ENCODE data around the gene KRTAP10-4. TPM values are rescaled to one million over a fixed set of nuclear protein-coding genes. Genes with fewer than 3 reads are reported as not detected.
A peak's percentile ranks its signal among the peaks of the same experiment; 100 is the strongest.

KRTAP10-4 gene
- total and polyA plus RNA-seq, 2 experiments from 2014 or later: not detected

GRCh38 chr21:44533121-44533890 is 40.2 kb upstream of the KRTAP10-4 start:
- Histone ChIP-seq H4K20me1 (replicated peaks; ENCODE audit: insufficient read depth) (no peaks in the 10 kb centered on the region), H3F3A (replicated peaks; ENCODE audit: low read depth) (no peaks in the 10 kb centered on the region), H3K79me2 (replicated peaks; ENCODE audit: insufficient read depth) (no peaks in the 10 kb centered on the region), H3K27me3 (ENCODE audit: insufficient read depth) (no peaks in the 10 kb centered on the region), H3K27ac (ENCODE audit: low read depth) (no peak overlapping the region), H3K9me2 (ENCODE audit: insufficient read depth) (no peaks in the 10 kb centered on the region), H3K4me1 (ENCODE audit: insufficient read depth) (no peaks in the 10 kb centered on the region), H3K4me3 (no peak overlapping the region), H3K36me3 (ENCODE audit: insufficient read depth) (no peaks in the 10 kb centered on the region), H2AFZ (no peak overlapping the region), H3K4me2 (no peak overlapping the region)
- DNase-seq (ENCODE audit: low spot score): no peak
- peak; percentile 19 for ATAC-seq
- H3K36me3 Mint-ChIP-seq (ENCODE audit: low read depth): no peaks in the 10 kb centered on the region
- peaks cover 6% of the 10 kb centered on the region for H3K27me3 Mint-ChIP-seq (ENCODE audit: insufficient read depth, low read depth, poor library complexity)
- no peak overlapping the region; the same call in 1 of the 2 replicates for H3K27ac Mint-ChIP-seq
- H3K9me3 Mint-ChIP-seq: peaks cover 4% of the 10 kb centered on the region; the same call in 1 of the 3 replicates
- no peak for TF ChIP-seq CREB1 (CRISPR knock-in tag; IDR thresholded peaks at IDR 0.05; ENCODE audit: low read depth)
- TF ChIP-seq REST (IDR thresholded peaks at IDR 0.05; ENCODE audit: unreplicated experiment): no peak
- TF ChIP-seq STAT1 (IDR thresholded peaks at IDR 0.05; ENCODE audit: unreplicated experiment): no peak
- TF ChIP-seq, protein P1, sequence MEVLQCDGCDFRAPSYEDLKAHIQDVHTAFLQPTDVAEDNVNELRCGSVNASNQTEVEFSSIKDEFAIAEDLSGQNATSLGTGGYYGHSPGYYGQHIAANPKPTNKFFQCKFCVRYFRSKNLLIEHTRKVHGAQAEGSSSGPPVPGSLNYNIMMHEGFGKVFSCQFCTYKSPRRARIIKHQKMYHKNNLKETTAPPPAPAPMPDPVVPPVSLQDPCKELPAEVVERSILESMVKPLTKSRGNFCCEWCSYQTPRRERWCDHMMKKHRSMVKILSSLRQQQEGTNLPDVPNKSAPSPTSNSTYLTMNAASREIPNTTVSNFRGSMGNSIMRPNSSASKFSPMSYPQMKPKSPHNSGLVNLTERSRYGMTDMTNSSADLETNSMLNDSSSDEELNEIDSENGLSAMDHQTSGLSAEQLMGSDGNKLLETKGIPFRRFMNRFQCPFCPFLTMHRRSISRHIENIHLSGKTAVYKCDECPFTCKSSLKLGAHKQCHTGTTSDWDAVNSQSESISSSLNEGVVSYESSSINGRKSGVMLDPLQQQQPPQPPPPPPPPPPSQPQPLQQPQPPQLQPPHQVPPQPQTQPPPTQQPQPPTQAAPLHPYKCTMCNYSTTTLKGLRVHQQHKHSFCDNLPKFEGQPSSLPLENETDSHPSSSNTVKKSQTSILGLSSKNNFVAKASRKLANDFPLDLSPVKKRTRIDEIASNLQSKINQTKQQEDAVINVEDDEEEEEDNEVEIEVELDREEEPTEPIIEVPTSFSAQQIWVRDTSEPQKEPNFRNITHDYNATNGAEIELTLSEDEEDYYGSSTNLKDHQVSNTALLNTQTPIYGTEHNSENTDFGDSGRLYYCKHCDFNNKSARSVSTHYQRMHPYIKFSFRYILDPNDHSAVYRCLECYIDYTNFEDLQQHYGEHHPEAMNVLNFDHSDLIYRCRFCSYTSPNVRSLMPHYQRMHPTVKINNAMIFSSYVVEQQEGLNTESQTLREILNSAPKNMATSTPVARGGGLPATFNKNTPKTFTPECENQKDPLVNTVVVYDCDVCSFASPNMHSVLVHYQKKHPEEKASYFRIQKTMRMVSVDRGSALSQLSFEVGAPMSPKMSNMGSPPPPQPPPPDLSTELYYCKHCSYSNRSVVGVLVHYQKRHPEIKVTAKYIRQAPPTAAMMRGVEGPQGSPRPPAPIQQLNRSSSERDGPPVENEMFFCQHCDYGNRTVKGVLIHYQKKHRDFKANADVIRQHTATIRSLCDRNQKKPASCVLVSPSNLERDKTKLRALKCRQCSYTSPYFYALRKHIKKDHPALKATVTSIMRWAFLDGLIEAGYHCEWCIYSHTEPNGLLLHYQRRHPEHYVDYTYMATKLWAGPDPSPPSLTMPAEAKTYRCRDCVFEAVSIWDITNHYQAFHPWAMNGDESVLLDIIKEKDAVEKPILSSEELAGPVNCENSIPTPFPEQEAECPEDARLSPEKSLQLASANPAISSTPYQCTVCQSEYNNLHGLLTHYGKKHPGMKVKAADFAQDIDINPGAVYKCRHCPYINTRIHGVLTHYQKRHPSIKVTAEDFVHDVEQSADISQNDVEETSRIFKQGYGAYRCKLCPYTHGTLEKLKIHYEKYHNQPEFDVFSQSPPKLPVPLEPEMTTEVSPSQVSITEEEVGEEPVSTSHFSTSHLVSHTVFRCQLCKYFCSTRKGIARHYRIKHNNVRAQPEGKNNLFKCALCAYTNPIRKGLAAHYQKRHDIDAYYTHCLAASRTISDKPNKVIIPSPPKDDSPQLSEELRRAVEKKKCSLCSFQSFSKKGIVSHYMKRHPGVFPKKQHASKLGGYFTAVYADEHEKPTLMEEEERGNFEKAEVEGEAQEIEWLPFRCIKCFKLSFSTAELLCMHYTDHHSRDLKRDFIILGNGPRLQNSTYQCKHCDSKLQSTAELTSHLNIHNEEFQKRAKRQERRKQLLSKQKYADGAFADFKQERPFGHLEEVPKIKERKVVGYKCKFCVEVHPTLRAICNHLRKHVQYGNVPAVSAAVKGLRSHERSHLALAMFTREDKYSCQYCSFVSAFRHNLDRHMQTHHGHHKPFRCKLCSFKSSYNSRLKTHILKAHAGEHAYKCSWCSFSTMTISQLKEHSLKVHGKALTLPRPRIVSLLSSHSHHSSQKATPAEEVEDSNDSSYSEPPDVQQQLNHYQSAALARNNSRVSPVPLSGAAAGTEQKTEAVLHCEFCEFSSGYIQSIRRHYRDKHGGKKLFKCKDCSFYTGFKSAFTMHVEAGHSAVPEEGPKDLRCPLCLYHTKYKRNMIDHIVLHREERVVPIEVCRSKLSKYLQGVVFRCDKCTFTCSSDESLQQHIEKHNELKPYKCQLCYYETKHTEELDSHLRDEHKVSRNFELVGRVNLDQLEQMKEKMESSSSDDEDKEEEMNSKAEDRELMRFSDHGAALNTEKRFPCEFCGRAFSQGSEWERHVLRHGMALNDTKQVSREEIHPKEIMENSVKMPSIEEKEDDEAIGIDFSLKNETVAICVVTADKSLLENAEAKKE (CRISPR knock-in tag; IDR thresholded peaks at IDR 0.05): no peak
- no peak for TF ChIP-seq JUNB (IDR thresholded peaks at IDR 0.05; ENCODE audit: unreplicated experiment)
- TF ChIP-seq ZNF331 (CRISPR knock-in tag; IDR thresholded peaks at IDR 0.05; ENCODE audit: low read depth): no peak
- no peak for TF ChIP-seq EZH2phosphoT487 (IDR thresholded peaks at IDR 0.05; ENCODE audit: unreplicated experiment)
- no peak for TF ChIP-seq NANOG (IDR thresholded peaks at IDR 0.05; ENCODE audit: borderline replicate concordance)
- TF ChIP-seq POLR2AphosphoS5 (IDR thresholded peaks at IDR 0.05; ENCODE audit: low read depth): no peak
- TF ChIP-seq EZH2 (IDR thresholded peaks at IDR 0.05; ENCODE audit: low read depth, unreplicated experiment): no peak
- TF ChIP-seq, protein P2, sequence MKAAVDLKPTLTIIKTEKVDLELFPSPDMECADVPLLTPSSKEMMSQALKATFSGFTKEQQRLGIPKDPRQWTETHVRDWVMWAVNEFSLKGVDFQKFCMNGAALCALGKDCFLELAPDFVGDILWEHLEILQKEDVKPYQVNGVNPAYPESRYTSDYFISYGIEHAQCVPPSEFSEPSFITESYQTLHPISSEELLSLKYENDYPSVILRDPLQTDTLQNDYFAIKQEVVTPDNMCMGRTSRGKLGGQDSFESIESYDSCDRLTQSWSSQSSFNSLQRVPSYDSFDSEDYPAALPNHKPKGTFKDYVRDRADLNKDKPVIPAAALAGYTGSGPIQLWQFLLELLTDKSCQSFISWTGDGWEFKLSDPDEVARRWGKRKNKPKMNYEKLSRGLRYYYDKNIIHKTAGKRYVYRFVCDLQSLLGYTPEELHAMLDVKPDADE (IDR thresholded peaks at IDR 0.05): no peak
- H3K4me1 Mint-ChIP-seq: peaks cover 3% of the 10 kb centered on the region; the same call in 2 of the 3 replicates
- H3K4me3 Mint-ChIP-seq: no peak overlapping the region

Data from GM23338 (cell line).